T-helper 2 cell (primary cell): ENCODE results near the gene ZNF226.
"Not testable (repeated sequence)": the region's sequence is repeated elsewhere in the genome, so short reads cannot be mapped to it uniquely, and the experiment has no call there.

Experiments
- DNase-seq, 5 experiments: peaks; one replicate each; pipeline versions ENCODE4 v3.0.0 to v3.0.0-alpha.2; 2012 to 2022

The ZNF226 gene

DNA sequence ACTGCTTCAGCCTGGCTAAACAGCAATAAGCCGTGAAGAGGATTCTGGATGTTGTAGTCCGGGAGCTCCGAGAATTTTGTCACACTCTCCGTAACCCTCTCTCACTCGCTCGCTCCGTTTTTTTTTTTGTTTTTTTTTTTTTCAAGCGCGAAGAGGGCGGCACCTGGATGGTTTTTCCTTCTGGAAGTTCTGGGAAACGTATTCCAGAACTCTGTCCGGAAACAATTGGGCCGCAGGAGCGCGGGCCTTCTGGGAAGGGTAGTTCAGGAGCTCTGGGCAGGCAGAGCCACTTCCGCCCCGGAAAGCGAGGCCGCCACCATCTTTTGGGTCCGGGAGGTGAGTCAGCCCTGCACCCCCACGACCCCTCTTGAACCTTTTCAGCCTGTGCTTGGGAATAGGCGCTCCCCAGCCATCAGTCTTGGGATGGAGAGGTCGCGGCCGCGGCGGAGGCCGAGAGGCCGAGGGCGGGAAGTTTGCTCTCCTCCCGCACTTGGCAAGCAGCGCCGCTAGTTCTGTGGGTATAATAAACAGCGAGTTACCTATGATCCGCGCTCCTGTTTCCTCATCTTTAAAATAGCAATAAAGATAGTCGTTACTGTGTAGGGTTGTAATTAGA, 47.5 kb downstream of the ZNF226 start, which contains the start of gene ZNF227:
TSS of gene ZNF227 (plus strand) at position 283 of the 616 bp plus-strand sequence. CDS start 5,261 bp downstream, outside the sequence.
- DNase-seq: peak; percentile 43 to 91 (median 67)

- no peak for DNase-seq
Measured at GRCh38 chr19:44212866-44213346, 48.0 kb downstream of the ZNF226 start.

- DNase-seq: not testable (repeated sequence)
Measured at GRCh38 chr19:44219926-44220325, 55.0 kb downstream of the ZNF226 start.

GRCh38 chr19:44220761-44221160, 55.9 kb downstream of the ZNF226 start:
- not testable (repeated sequence) for DNase-seq

DNA sequence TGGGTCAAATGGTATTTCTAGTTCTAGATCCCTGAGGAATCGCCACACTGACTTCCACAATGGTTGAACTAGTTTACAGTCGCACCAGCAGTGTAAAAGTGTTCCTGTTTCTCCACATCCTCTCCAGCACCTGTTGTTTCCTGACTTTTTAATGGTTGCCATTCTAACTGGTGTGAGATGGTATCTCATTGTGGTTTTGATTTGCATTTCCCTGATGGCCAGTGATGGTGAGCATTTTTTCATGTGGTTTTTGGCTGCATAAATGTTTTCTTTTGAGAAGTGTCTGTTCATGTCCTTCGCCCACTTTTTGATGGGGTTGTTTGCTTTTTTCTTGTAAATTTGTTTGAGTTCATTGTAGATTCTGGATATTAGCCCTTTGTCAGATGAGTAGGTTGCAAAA, 56.4 kb downstream of the ZNF226 start:
- DNase-seq: not testable (repeated sequence)
